ENCODE results near the gene LMNTD2. TPM values are rescaled to one million over a fixed set of nuclear protein-coding genes. Genes with fewer than 3 reads are reported as not detected.
"Not testable (repeated sequence)": the region's sequence is repeated elsewhere in the genome, so short reads cannot be mapped to it uniquely, and the experiment has no call there.

Gene LMNTD2
- total RNA-seq, 1 donor, result 2.2 TPM

GRCh38 chr11:575313-575995, 14.9 kb upstream of the LMNTD2 start:
- H3K4me3 ChIP-seq (ENCODE audit: low read depth, low read length), result peak overlapping the region; percentile 68
- TF ChIP-seq, protein P1, sequence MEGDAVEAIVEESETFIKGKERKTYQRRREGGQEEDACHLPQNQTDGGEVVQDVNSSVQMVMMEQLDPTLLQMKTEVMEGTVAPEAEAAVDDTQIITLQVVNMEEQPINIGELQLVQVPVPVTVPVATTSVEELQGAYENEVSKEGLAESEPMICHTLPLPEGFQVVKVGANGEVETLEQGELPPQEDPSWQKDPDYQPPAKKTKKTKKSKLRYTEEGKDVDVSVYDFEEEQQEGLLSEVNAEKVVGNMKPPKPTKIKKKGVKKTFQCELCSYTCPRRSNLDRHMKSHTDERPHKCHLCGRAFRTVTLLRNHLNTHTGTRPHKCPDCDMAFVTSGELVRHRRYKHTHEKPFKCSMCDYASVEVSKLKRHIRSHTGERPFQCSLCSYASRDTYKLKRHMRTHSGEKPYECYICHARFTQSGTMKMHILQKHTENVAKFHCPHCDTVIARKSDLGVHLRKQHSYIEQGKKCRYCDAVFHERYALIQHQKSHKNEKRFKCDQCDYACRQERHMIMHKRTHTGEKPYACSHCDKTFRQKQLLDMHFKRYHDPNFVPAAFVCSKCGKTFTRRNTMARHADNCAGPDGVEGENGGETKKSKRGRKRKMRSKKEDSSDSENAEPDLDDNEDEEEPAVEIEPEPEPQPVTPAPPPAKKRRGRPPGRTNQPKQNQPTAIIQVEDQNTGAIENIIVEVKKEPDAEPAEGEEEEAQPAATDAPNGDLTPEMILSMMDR (IDR thresholded peaks at IDR 0.05; ENCODE audit: insufficient read depth, low read depth, low read length), result no peak
- no peak for DNase-seq (ENCODE audit: low read depth)

GRCh38 chr11:574632-575312, 14.2 kb upstream of the LMNTD2 start:
- TF ChIP-seq, protein P1 (IDR thresholded peaks at IDR 0.05; ENCODE audit: insufficient read depth, low read depth, low read length), result no peak
- DNase-seq (ENCODE audit: low read depth), result no peak
- H3K4me3 ChIP-seq (ENCODE audit: low read depth, low read length), result peak overlapping the region; percentile 68

DNA sequence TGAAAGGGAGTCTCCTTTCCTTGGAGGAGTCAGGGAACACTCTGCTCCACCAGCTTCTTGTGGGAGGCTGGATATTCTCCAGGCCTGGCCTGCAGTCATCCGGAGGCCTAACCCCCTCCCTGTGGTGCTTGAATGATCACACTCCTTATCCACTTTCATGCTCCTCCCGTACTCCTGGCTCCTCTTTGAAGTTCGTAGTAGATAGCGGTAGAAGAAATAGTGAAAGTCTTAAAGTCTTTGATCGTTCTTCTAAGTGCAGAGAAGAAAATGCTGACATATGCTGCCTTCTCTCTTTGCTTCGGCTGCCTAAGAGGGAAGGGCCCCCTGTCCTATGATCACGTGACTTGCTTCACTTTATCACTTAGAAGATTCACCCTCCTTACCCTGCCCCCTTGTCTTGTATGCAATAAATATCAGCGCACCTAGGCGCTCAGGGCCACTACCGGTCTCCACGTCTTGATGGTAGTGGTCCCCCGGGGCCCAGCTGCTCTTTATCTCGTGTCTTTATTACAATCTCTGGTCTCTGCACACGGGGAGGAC, 13.6 kb upstream of the LMNTD2 start:
- not testable (repeated sequence) for H3K4me3 ChIP-seq (ENCODE audit: low read depth, low read length); DNase-seq (ENCODE audit: low read depth)

DNA sequence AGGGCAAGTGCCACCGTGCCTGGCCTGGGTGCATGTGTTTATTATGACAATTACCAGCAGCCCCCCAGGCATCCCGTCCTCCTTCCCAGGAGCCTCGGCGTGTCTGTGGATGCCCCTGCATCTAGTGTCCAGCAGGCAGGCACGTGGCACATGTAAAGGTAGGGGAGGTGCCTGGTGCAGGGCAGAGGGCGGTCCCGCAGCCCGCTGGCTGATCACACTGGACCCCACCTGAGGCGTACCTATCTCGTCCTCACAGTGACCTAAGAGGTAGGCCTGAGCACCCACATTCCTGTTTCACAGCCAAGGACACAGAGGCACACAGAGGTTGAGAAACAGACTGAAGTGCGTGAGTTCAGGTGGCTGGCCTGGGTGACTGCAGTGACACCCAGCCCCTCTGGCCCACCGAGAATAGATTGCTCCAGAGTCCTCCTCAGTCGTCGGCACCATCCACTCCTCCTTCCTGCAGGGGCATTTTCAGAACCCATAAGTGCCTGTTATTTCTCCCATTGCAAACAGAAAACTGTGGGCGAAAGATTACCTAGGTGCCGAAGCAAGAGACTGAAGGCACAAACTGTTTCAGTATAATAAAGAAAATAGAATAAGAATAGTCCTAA, 12.7 kb upstream of the LMNTD2 start:
- TF ChIP-seq, protein P1 (IDR thresholded peaks at IDR 0.05; ENCODE audit: insufficient read depth, low read depth, low read length), result no peak
- H3K4me3 ChIP-seq (ENCODE audit: low read depth, low read length), result no peak overlapping the region
- DNase-seq (ENCODE audit: low read depth), result no peak

DNA sequence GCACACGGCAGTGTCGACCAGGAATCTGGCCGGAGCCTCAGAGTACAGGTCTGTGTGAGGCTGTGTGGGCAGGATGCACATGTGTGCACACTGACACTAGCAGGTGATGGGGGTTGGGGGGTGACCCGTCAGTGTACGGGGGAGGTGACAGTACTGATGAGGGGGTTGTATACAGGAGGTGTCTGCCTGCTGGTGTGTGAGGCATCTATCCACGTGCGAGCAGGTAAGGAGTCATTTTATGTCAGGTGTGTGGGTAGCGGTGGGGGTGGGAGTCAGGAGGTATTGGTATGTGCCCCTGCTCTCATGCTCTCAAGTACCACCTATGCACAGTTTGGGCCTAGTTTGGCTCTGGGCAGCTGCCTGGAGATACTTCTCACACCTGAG, 11.3 kb upstream of the LMNTD2 start:
- no peak for DNase-seq (ENCODE audit: low read depth)
- TF ChIP-seq, protein P1 (IDR thresholded peaks at IDR 0.05; ENCODE audit: insufficient read depth, low read depth, low read length), result no peak
- no peak overlapping the region for H3K4me3 ChIP-seq (ENCODE audit: low read depth, low read length)

DNA sequence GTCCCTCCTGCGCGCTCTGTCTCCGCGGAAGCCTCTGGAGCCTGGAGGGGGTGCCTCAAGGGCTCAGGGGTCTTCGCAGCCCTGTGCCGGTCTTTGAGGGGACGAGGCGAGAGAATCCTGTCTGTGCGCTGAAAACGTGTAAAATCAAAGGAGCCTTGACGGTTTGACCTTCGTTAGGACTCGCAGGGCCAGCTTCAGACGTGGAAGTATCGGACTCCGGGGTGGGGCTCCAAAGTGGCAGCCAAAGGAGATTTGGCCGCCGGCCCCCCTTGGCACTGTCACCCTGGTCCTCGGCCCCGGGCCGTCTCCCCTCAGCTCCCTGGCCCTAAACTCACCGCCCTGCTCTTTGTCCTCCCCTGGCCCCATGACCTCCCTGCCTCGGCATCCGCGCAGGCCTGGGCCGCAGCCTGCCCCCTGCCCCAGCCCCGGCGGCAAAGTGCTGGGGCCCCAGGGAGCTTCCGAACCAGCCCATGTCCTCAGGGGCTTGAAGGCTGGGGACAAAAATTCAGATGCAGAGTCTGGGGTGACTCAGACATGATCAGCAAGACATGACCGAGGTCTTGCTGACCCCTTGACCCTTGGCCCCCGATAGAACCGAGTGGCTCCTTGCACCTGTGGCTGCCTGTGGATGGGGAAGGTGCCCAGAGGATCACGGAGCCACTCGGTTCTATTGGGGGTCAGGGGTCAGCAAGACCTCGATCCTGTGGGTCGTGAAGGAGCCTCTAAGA, 8.8 kb upstream of the LMNTD2 start:
- TF ChIP-seq, protein P1 (IDR thresholded peaks at IDR 0.05; ENCODE audit: insufficient read depth, low read depth, low read length), result no peak
- H3K4me3 ChIP-seq (ENCODE audit: low read depth, low read length), result peak overlapping the region; percentile 71
- no peak for DNase-seq (ENCODE audit: low read depth)
